MCF 10A (cell line): ENCODE measurements around the gene OR4N5. TPM values are rescaled to one million over a fixed set of nuclear protein-coding genes. Genes with fewer than 3 reads are reported as not detected.

Experiments used
- BruUV-seq: library from RNA; stranded (reverse); fragments of 400-500 nt; replicated peaks from 2 replicates; lab custom pipeline; 2021; lab: Mats Ljungman, UMichigan
- CTCF ChIA-PET: fragments of 300-600 bp; sonication (Branson Sonifier 250); formaldehyde crosslinking; extraction: SDS; loops from one replicate; lab custom pipeline; 2021; ENCODE audit warnings: antibody characterized with exemption, inconsistent platforms; lab: Yijun Ruan, JAX
- POLR2A ChIA-PET: fragments of 300-600, 350-650 bp; sonication (Branson Sonifier 250); formaldehyde crosslinking; extraction: SDS; loops from one replicate; lab custom pipeline; 2020; ENCODE audit warnings: antibody characterized with exemption, inconsistent platforms; lab: Yijun Ruan, JAX
- DNase-seq: peaks from one replicate; pipeline ENCODE4 v3.0.0-alpha.2; 2018; ENCODE audit not compliant: unreplicated experiment
- H3K27ac Mint-ChIP-seq: one replicate; pipeline ENCODE4 v1.8.0; 2022; ENCODE audit warnings: mild to moderate bottlenecking, low read depth, mixed read lengths; ENCODE audit not compliant: unreplicated experiment
- H3K27me3 Mint-ChIP-seq: one replicate; pipeline ENCODE4 v1.8.0; 2022; ENCODE audit warnings: mixed read lengths; ENCODE audit not compliant: insufficient read depth, unreplicated experiment
- H3K36me3 Mint-ChIP-seq: one replicate; pipeline ENCODE4 v1.8.0; 2022; ENCODE audit warnings: mild to moderate bottlenecking, moderate library complexity, mixed read lengths; ENCODE audit not compliant: insufficient read depth, unreplicated experiment
- H3K4me1 Mint-ChIP-seq: one replicate; pipeline ENCODE4 v1.8.0; 2022; ENCODE audit warnings: mixed read lengths; ENCODE audit not compliant: insufficient read depth, unreplicated experiment
- H3K4me3 Mint-ChIP-seq: one replicate; pipeline ENCODE4 v1.8.0; 2022; ENCODE audit warnings: mild to moderate bottlenecking, moderate library complexity, mixed read lengths; ENCODE audit not compliant: unreplicated experiment
- H3K9me3 Mint-ChIP-seq: one replicate; pipeline ENCODE4 v1.8.0; 2022; ENCODE audit warnings: mixed read lengths; ENCODE audit not compliant: unreplicated experiment
- CTCF ChIP-seq: fragments of 200-600 bp; IDR thresholded peaks from one replicate; pipeline ENCODE4 v1.8.0; 2022; ENCODE audit warnings: antibody characterized with exemption, mild to moderate bottlenecking; ENCODE audit not compliant: unreplicated experiment
- intact Hi-C: fragments of 100-400 bp; cut with micrococcal nuclease; formaldehyde crosslinking; loops from 2 replicates; pipeline ENCODE4 v1.14.1; 2022
- total RNA-seq: library from RNA; stranded (reverse); gene quantifications from 2 replicates; pipeline ENCODE4 v1.2.3, GENCODE V29; 2022

OR4N5 gene
- total RNA-seq, 1 experiment from 2014 or later: not detected

- no peak for DNase-seq
- Mint-ChIP-seq H3K4me3 (no peak overlapping the region), H3K27me3 (peaks cover 36% of the 10 kb centered on the region), H3K4me1 (no peaks in the 10 kb centered on the region), H3K36me3 (no peaks in the 10 kb centered on the region), H3K27ac (no peak overlapping the region), H3K9me3 (no peaks in the 10 kb centered on the region)
- BruUV-seq: no TSS peak
- POLR2A ChIA-PET: no interaction called here
- no peak for TF ChIP-seq CTCF
- CTCF ChIA-PET: no interaction called here
- intact Hi-C loops: no loop called here
These were observed 41.9 kb downstream of the OR4N5 start for GRCh38 chr14:20180486-20180885.

GRCh38 chr14:20184181-20184580 lies 45.6 kb downstream of the OR4N5 start:
- peak; percentile 45 for DNase-seq
- no peaks in the 10 kb centered on the region for H3K36me3 Mint-ChIP-seq
- no TSS peak for BruUV-seq
- no peak overlapping the region for H3K27ac Mint-ChIP-seq
- ChIA-PET CTCF (no interaction called here), POLR2A (no interaction called here)
- no peak for TF ChIP-seq CTCF
- no peak overlapping the region for H3K4me3 Mint-ChIP-seq
- H3K4me1 Mint-ChIP-seq: no peaks in the 10 kb centered on the region
- no peaks in the 10 kb centered on the region for H3K9me3 Mint-ChIP-seq
- peaks cover 40% of the 10 kb centered on the region for H3K27me3 Mint-ChIP-seq
- intact Hi-C loops: no loop called here

GRCh38 chr14:20190596-20190995 lies 52.0 kb downstream of the OR4N5 start, which contains the start of gene OR11G2:
TSS of gene OR11G2 (plus strand) at chr14:20190896. CDS start at chr14:20197438, 6,542 bp downstream.
- BruUV-seq: no TSS peak
- H3K9me3 Mint-ChIP-seq: no peaks in the 10 kb centered on the region
- ChIA-PET POLR2A (no interaction called here), CTCF (interaction anchor here (0.8 kb wide), 1 partner anchor 12 kb away, joined by 3 read pairs; no protein-coding TSS in a partner anchor)
- H3K27me3 Mint-ChIP-seq: peaks cover 94% of the 10 kb centered on the region
- no peaks in the 10 kb centered on the region for H3K4me1 Mint-ChIP-seq
- no peak within 1 kb of the TSS for H3K4me3 Mint-ChIP-seq
- no peaks in the 10 kb centered on the region for H3K36me3 Mint-ChIP-seq
- DNase-seq: no peak
- intact Hi-C loops: no loop called here
- H3K27ac Mint-ChIP-seq: no peak within 1 kb of the TSS
- TF ChIP-seq CTCF: no peak

- Mint-ChIP-seq H3K4me3 (no peak overlapping the region), H3K27me3 (peaks cover 96% of the 10 kb centered on the region), H3K36me3 (no peaks in the 10 kb centered on the region), H3K9me3 (no peaks in the 10 kb centered on the region), H3K4me1 (no peaks in the 10 kb centered on the region), H3K27ac (no peak overlapping the region)
- CTCF ChIA-PET: interaction anchor here (0.6 kb wide), 1 partner anchor 110 kb away, joined by 3 read pairs; no protein-coding TSS in a partner anchor
- no peak for DNase-seq
- no TSS peak for BruUV-seq
- TF ChIP-seq CTCF: no peak
- POLR2A ChIA-PET: no interaction called here
- intact Hi-C loops: no loop called here
These were observed 52.8 kb downstream of the OR4N5 start for GRCh38 chr14:20191396-20191795.
